Measurements from ENCODE around the gene SUPT3H. TPM values are rescaled to one million over a fixed set of nuclear protein-coding genes. Genes with fewer than 3 reads are reported as not detected.

Gene SUPT3H
- total RNA-seq, 1 donor = 10.6 TPM

GRCh38 chr6:45086360-45087084 lies 291.2 kb downstream of the SUPT3H start:
- H3K4me3 ChIP-seq (ENCODE audit: low read depth, low read length) = no peak overlapping the region
- no peak for DNase-seq (ENCODE audit: low read depth)
- TF ChIP-seq CTCF (IDR thresholded peaks at IDR 0.05; ENCODE audit: insufficient read depth, low read length) = no peak

GRCh38 chr6:45084257-45084656 lies 293.5 kb downstream of the SUPT3H start:
- DNase-seq (ENCODE audit: low read depth) = no peak
- no peak overlapping the region for H3K4me3 ChIP-seq (ENCODE audit: low read depth, low read length)
- no peak for TF ChIP-seq CTCF (IDR thresholded peaks at IDR 0.05; ENCODE audit: insufficient read depth, low read length)

- DNase-seq (ENCODE audit: low read depth) = peak; percentile 63
- no peak overlapping the region for H3K4me3 ChIP-seq (ENCODE audit: low read depth, low read length)
- no peak for TF ChIP-seq CTCF (IDR thresholded peaks at IDR 0.05; ENCODE audit: insufficient read depth, low read length)
Observed at GRCh38 chr6:45082091-45082490, 295.6 kb downstream of the SUPT3H start.

GRCh38 chr6:45081634-45082033 lies 296.1 kb downstream of the SUPT3H start:
- no peak for TF ChIP-seq CTCF (IDR thresholded peaks at IDR 0.05; ENCODE audit: insufficient read depth, low read length)

GRCh38 chr6:45078432-45078831 lies 299.3 kb downstream of the SUPT3H start:
- DNase-seq (ENCODE audit: low read depth) = no peak
- TF ChIP-seq CTCF (IDR thresholded peaks at IDR 0.05; ENCODE audit: insufficient read depth, low read length) = no peak
- no peak overlapping the region for H3K4me3 ChIP-seq (ENCODE audit: low read depth, low read length)

More at GRCh38 chr6:45081634-45082033, 296.1 kb downstream of the SUPT3H start:
- DNase-seq (ENCODE audit: low read depth) = no peak
- H3K4me3 ChIP-seq (ENCODE audit: low read depth, low read length) = no peak overlapping the region

- no peak overlapping the region for H3K4me3 ChIP-seq (ENCODE audit: low read depth, low read length)
- peak; percentile 75 for DNase-seq (ENCODE audit: low read depth)
- TF ChIP-seq CTCF (IDR thresholded peaks at IDR 0.05; ENCODE audit: insufficient read depth, low read length) = no peak
Observed at GRCh38 chr6:45076217-45076930, 301.4 kb downstream of the SUPT3H start.

All from fibroblast of the aortic adventitia (primary cell).